H1 (cell line): ENCODE results near the gene WDR13. TPM values are rescaled to one million over a fixed set of nuclear protein-coding genes. Genes with fewer than 3 reads are reported as not detected.
A peak's percentile ranks its signal among the peaks of the same experiment; 100 is the strongest.

ENCODE experiments used
- CTCF ChIA-PET: fragments of 300-600 bp; sonication (Branson Sonifier 250); formaldehyde crosslinking; loops from one replicate; lab custom pipeline; 2021; ENCODE audit not compliant: partially characterized antibody; lab: Charles Lee
- POLR2A ChIA-PET: fragments of 300-600 bp; sonication (Branson Sonifier 250); formaldehyde crosslinking; loops from one replicate; lab custom pipeline; 2021; ENCODE audit warnings: inconsistent platforms; ENCODE audit not compliant: partially characterized antibody; lab: Charles Lee
- DNase-seq, 2 experiments: peaks; one replicate each; pipeline versions ENCODE4 v3.0.0 to v3.0.0-alpha.2; 2010 to 2022; ENCODE audit warnings: low spot score in 2 of 2, low read depth in 1 of 2, mixed read lengths in 1 of 2
- FAIRE-seq: peaks from 2 replicates; lab custom pipeline; 2011; peaks lifted over from hg19 to GRCh38; lab: Jason Lieb, UNC
- H2AFZ ChIP-seq: 2 replicates; pipeline ENCODE4 v1.8.1; 2012; ENCODE audit warnings: low read length, inconsistent platforms
- H2AK5ac ChIP-seq: 2 replicates; pipeline ENCODE4 v1.6.1; 2013; ENCODE audit warnings: low read depth, low read length
- H2BK120ac ChIP-seq: replicated peaks from 2 replicates; pipeline ENCODE3; 2013; ENCODE audit warnings: low read depth, low read length, inconsistent platforms
- H2BK12ac ChIP-seq: 2 replicates; pipeline ENCODE4 v1.6.1; 2013; ENCODE audit warnings: low read depth, low read length
- H2BK15ac ChIP-seq: 2 replicates; pipeline ENCODE4 v1.6.1; 2013; ENCODE audit warnings: low read length
- H2BK20ac ChIP-seq: 2 replicates; pipeline ENCODE4 v1.6.1; 2013; ENCODE audit warnings: low read length
- H2BK5ac ChIP-seq: 2 replicates; pipeline ENCODE4 v1.6.1; 2013; ENCODE audit warnings: low read depth, low read length
- H3K14ac ChIP-seq: 2 replicates; pipeline ENCODE4 v1.6.1; 2013; ENCODE audit warnings: inconsistent platforms; ENCODE audit not compliant: insufficient read length
- H3K18ac ChIP-seq: 2 replicates; pipeline ENCODE4 v1.6.1; 2013; ENCODE audit warnings: low read length; ENCODE audit errors: extremely low read depth
- H3K23ac ChIP-seq: 2 replicates; pipeline ENCODE4 v1.6.1; 2013; ENCODE audit warnings: inconsistent platforms; ENCODE audit not compliant: insufficient read length
- H3K23me2 ChIP-seq: 2 replicates; pipeline ENCODE4 v1.6.1; 2013; ENCODE audit warnings: low read depth, low read length
- H3K27ac ChIP-seq: 2 replicates; pipeline ENCODE4 v1.6.1; 2011; ENCODE audit warnings: low read depth, low read length, inconsistent platforms
- H3K27me3 ChIP-seq, 4 experiments: replicated peaks in 1 of 4; 1 replicate in 1 of 4; 2 replicates in 3 of 4; pipeline versions ENCODE4 v1.6.1 to v1.8.1; 2011 to 2013; ENCODE audit warnings: low read length in 3 of 4, mild to moderate bottlenecking in 3 of 4, inconsistent platforms in 2 of 4, mixed read lengths in 2 of 4, moderate library complexity in 1 of 4; ENCODE audit not compliant: control insufficient read depth in 3 of 4, insufficient read depth in 3 of 4; ENCODE audit errors: extremely low read depth in 1 of 4
- H3K36me3 ChIP-seq, 4 experiments: 2 replicates each; pipeline versions ENCODE4 v1.6.1 to v1.8.1; 2011 to 2013; ENCODE audit warnings: mild to moderate bottlenecking in 4 of 4, low read length in 3 of 4, moderate library complexity in 2 of 4, control low read depth in 1 of 4, inconsistent platforms in 1 of 4; ENCODE audit not compliant: insufficient read depth in 4 of 4, control insufficient read depth in 2 of 4
- H3K4ac ChIP-seq: replicated peaks from 2 replicates; pipeline ENCODE3; 2013; ENCODE audit warnings: low read length, low read depth, mixed read lengths, inconsistent platforms; ENCODE audit not compliant: insufficient read length
- H3K4me1 ChIP-seq, 4 experiments: replicated peaks in 1 of 4; 1 replicate in 1 of 4; 2 replicates in 3 of 4; pipeline versions ENCODE4 v1.6.1 to v1.8.1; 2011 to 2013; ENCODE audit warnings: low read length in 3 of 4, inconsistent platforms in 2 of 4, mixed read lengths in 1 of 4; ENCODE audit not compliant: insufficient read depth in 4 of 4, control insufficient read depth in 3 of 4
- H3K4me2 ChIP-seq, 2 experiments: 2 replicates each; pipeline versions ENCODE4 v1.6.1 to v1.8.1; 2011 to 2013; ENCODE audit warnings: low read depth in 2 of 2, low read length in 2 of 2, control low read depth in 1 of 2, inconsistent platforms in 1 of 2, mild to moderate bottlenecking in 1 of 2; ENCODE audit not compliant: insufficient read depth in 1 of 2
- H3K4me3 ChIP-seq, 4 experiments: fragments of 200-600, 300-600 bp in 1 of 4; sonication (generic), shearing (Covaris generic), sonication (Bioruptor Twin) in 1 of 4; 2 replicates each; pipeline versions ENCODE4 v1.5.1 to v1.8.1; 2011 to 2016; ENCODE audit warnings: low read length in 4 of 4, low read depth in 3 of 4, control low read depth in 2 of 4, inconsistent platforms in 2 of 4, mild to moderate bottlenecking in 2 of 4, mixed read lengths in 1 of 4, moderate library complexity in 1 of 4; ENCODE audit not compliant: insufficient read depth in 2 of 4; ENCODE audit errors: extremely low read depth in 1 of 4
- H3K56ac ChIP-seq: replicated peaks from 2 replicates; pipeline ENCODE3; 2013; ENCODE audit warnings: low read depth, mild to moderate bottlenecking, mixed read lengths, low read length, inconsistent platforms; ENCODE audit not compliant: insufficient read length
- H3K79me1 ChIP-seq: 2 replicates; pipeline ENCODE4 v1.6.1; 2013; ENCODE audit warnings: low read depth, low read length, control low read depth
- H3K79me2 ChIP-seq, 2 experiments: 2 replicates each; pipeline versions ENCODE4 v1.6.1 to v1.8.1; 2012 to 2013; ENCODE audit warnings: low read length in 2 of 2, mild to moderate bottlenecking in 2 of 2, inconsistent platforms in 1 of 2; ENCODE audit not compliant: insufficient read depth in 2 of 2, control insufficient read depth in 1 of 2
- H3K9ac ChIP-seq, 4 experiments: replicated peaks in 1 of 4; 1 replicate in 1 of 4; 2 replicates in 3 of 4; pipeline versions ENCODE4 v1.6.1 to v1.8.1; 2011 to 2013; ENCODE audit warnings: low read depth in 3 of 4, low read length in 3 of 4, control low read depth in 2 of 4, mild to moderate bottlenecking in 2 of 4, moderate library complexity in 2 of 4, inconsistent platforms in 1 of 4; ENCODE audit errors: extremely low read depth in 1 of 4
- H3K9me3 ChIP-seq, 2 experiments: 2 replicates each; pipeline versions ENCODE4 v1.6.1 to v1.8.1; 2012 to 2013; ENCODE audit warnings: mild to moderate bottlenecking in 2 of 2, moderate library complexity in 2 of 2, control low read depth in 1 of 2, inconsistent platforms in 1 of 2, low read depth in 1 of 2, low read length in 1 of 2, mixed read lengths in 1 of 2; ENCODE audit not compliant: insufficient read depth in 2 of 2
- H4K20me1 ChIP-seq, 2 experiments: replicated peaks in 1 of 2; 2 replicates each; pipeline versions ENCODE3 to v1.8.1; 2011 to 2013; ENCODE audit warnings: inconsistent platforms in 2 of 2, low read length in 2 of 2, mild to moderate bottlenecking in 1 of 2; ENCODE audit not compliant: insufficient read depth in 2 of 2, control insufficient read depth in 1 of 2
- H4K5ac ChIP-seq: 2 replicates; pipeline ENCODE4 v1.6.1; 2013; ENCODE audit warnings: low read length, low read depth, mixed read lengths, inconsistent platforms; ENCODE audit not compliant: insufficient read length
- H4K8ac ChIP-seq: 2 replicates; pipeline ENCODE4 v1.8.0; 2013; ENCODE audit warnings: mild to moderate bottlenecking, moderate library complexity, low read length, inconsistent platforms; ENCODE audit not compliant: insufficient read depth; ENCODE audit errors: extremely low read depth
- H4K91ac ChIP-seq: replicated peaks from 2 replicates; pipeline ENCODE3; 2013; ENCODE audit warnings: low read length, mixed read lengths, inconsistent platforms; ENCODE audit not compliant: insufficient read length
- CTBP2 ChIP-seq: IDR thresholded peaks from 2 replicates; pipeline ENCODE4 v1.7.0; 2011; ENCODE audit warnings: borderline replicate concordance, mild to moderate bottlenecking, moderate library complexity, mixed read lengths, low read length; ENCODE audit not compliant: insufficient read depth, insufficient read length
- CTCF ChIP-seq, 3 experiments: IDR thresholded peaks; 1 replicate in 2 of 3; 2 replicates in 1 of 3; pipeline versions ENCODE4 v1.5.1 to v1.6.1; 2011; ENCODE audit warnings: low read length in 3 of 3, mild to moderate bottlenecking in 3 of 3, inconsistent platforms in 2 of 3, low read depth in 1 of 3, moderate library complexity in 1 of 3; ENCODE audit not compliant: insufficient read depth in 1 of 3; ENCODE audit errors: control extremely low read depth in 1 of 3
- POLR2AphosphoS5 ChIP-seq: IDR thresholded peaks from 2 replicates; pipeline ENCODE4 v1.6.1; 2011; ENCODE audit warnings: low read depth, low read length
- RAD21 ChIP-seq, 2 experiments: IDR thresholded peaks in 1 of 2; conservative IDR thresholded peaks in 1 of 2; 2 replicates each; pipeline ENCODE4 v1.6.1; 2011; ENCODE audit warnings: low read depth in 2 of 2, low read length in 2 of 2, improper control_type of control experiment in 1 of 2, inconsistent platforms in 1 of 2, mild to moderate bottlenecking in 1 of 2, moderate library complexity in 1 of 2
- WGBS, 2 experiments: shearing (Covaris generic) in 1 of 2; methylation state at CpG; one replicate each; pipeline versions ENCODE4 v1.1.6 to v1.1.7; 2013 to 2015; ENCODE audit warnings: low lambda C conversion rate in 2 of 2, mixed read lengths in 2 of 2, inconsistent platforms in 1 of 2, low coverage in 1 of 2, missing lambda C conversion rate in 1 of 2; ENCODE audit not compliant: insufficient replicate concordance in 2 of 2, insufficient coverage in 1 of 2, insufficient read length in 1 of 2; ENCODE audit errors: extremely low coverage in 1 of 2, missing lambda C conversion rate in 1 of 2; 5-methylcytosine and 5-hydroxymethylcytosine counted together
- polyA plus RNA-seq, 7 experiments: library from polyadenylated mRNA; depleted of rRNA in 3 of 7; stranded (reverse) in 5 of 7; unstranded in 2 of 7; fragments of >200 nt in 5 of 7; fragments of 200-250 nt in 2 of 7; gene quantifications; 1 replicate in 5 of 7; 2 replicates in 1 of 7; 4 replicates in 1 of 7; pipeline versions ENCODE4 v1.2.1 to v1.2.3, GENCODE V29; 2011 to 2013; ENCODE audit warnings: missing spikeins in 2 of 7, mixed read lengths in 2 of 7
- total RNA-seq: library from RNA; stranded (reverse); fragmentation: NEBNext Ultra II Directional; extraction: Animal tissue kit (Norgen Biotek cat#: 25700); gene quantifications from 2 replicates; pipeline ENCODE4 v1.2.1, GENCODE V29; 2021

The WDR13 gene
- total and polyA plus RNA-seq, 2 of the 8 experiments (the other 6 are each of a cell fraction or from before 2014, with no cell fraction given), result 19.4 to 46.3 TPM

GRCh38 chrX:48606091-48606490 is 8.8 kb downstream of the WDR13 start:
- Histone ChIP-seq H3K79me2 (no peaks in the 10 kb centered on the region), H4K20me1 (no peaks in the 10 kb centered on the region), H3K4me1 (peaks cover 0 to 6% (median 2%) of the 10 kb centered on the region in 4 experiments; a peak in 3 of 7 replicates), H3K27me3 (no peaks in the 10 kb centered on the region), H3K23ac (no peak overlapping the region), H4K91ac (no peak overlapping the region), H3K56ac (no peak overlapping the region), H3K4me3 (no peak overlapping the region), H4K5ac (no peak overlapping the region), H2BK12ac (no peak overlapping the region), H4K8ac (no peak overlapping the region), H3K4ac (no peak overlapping the region), H3K36me3 (peaks cover 0 to 3% (median 0%) of the 10 kb centered on the region in 4 experiments; a peak in 1 of 8 replicates), H3K4me2 (no peak overlapping the region), H3K27ac (no peak overlapping the region), H2AK5ac (no peak overlapping the region), H3K14ac (no peak overlapping the region), H2BK120ac (no peak overlapping the region), H3K9me3 (no peaks in the 10 kb centered on the region), H2AFZ (no peak overlapping the region), H3K79me1 (no peaks in the 10 kb centered on the region), H3K9ac (no peak overlapping the region), H2BK20ac (no peak overlapping the region), H3K23me2 (no peaks in the 10 kb centered on the region), H2BK5ac (no peak overlapping the region), H2BK15ac (no peak overlapping the region), H3K18ac (no peak overlapping the region)
- peak in 1 of 2 experiments; percentile 44 for DNase-seq
- ChIA-PET CTCF (interaction anchor here (0.6 to 1.2 kb wide), 4 partner anchors 13 to 1023 kb away, joined by 3 to 4 read pairs (median 3); no protein-coding TSS in a partner anchor), POLR2A (interaction anchor here (1.6 to 3.0 kb wide), 2 partner anchors 11 to 27 kb away, joined by 5 to 12 read pairs; no protein-coding TSS in a partner anchor)
- 54% methylated on average over 4 of the region's 6 CpGs; no CpG with 5 or more reads in 1 of the 2 experiments for WGBS, 2 experiments
- FAIRE-seq, result no peak
- TF ChIP-seq POLR2AphosphoS5 (no peak), CTCF (IDR thresholded peaks at IDR 0.05; ENCODE audit: control extremely low read depth in 1 of 3, insufficient read depth in 1 of 3, low read depth in 1 of 3, low read length in 3 of 3) (peak in 2 of 3 experiments; percentile 15 to 40; a peak in 2 of 4 replicates), RAD21 (IDR thresholded peaks at IDR 0.05 in 1 of 2, conservative IDR thresholded peaks at IDR 0.05 in 1 of 2; ENCODE audit: low read depth in 2 of 2, low read length in 2 of 2) (0 out of 4 replicates have a peak, but pooled peaks of 1 of the 2 experiments have one; percentile 17), CTBP2 (no peak)
